Activated T-helper 1 cell treated with anti-CD3 and anti-CD28 coated beads, Interleukin-12 subunit alpha, Interleukin-12 subunit beta, Interleukin-2, Interleukin-4 antibody, amounts not matched to agents 30 ng/mL and 10 ng/mL and 1 ng/mL, durations not matched to agents 14 hours and 24 hours and 36 hours (primary cell): ENCODE measurements around the gene ANKRD11. TPM values are rescaled to one million over a fixed set of nuclear protein-coding genes. Genes with fewer than 3 reads are reported as not detected.

ENCODE experiments used
- DNase-seq: peaks from one replicate; pipeline ENCODE4 v3.0.0; 2021; ENCODE audit warnings: low spot score
- H3K27ac Mint-ChIP-seq: one replicate; pipeline ENCODE4 v1.8.0; 2021; ENCODE audit warnings: mild to moderate bottlenecking, mixed read lengths
- H3K27me3 Mint-ChIP-seq: one replicate; pipeline ENCODE4 v1.8.0; 2022; ENCODE audit warnings: mild to moderate bottlenecking, moderate library complexity, mixed read lengths; ENCODE audit not compliant: insufficient read depth
- H3K36me3 Mint-ChIP-seq: one replicate; pipeline ENCODE4 v1.8.0; 2021; ENCODE audit warnings: low read depth, mixed read lengths
- H3K4me1 Mint-ChIP-seq: one replicate; pipeline ENCODE4 v1.8.0; 2021; ENCODE audit warnings: low read depth, mixed read lengths
- H3K4me3 Mint-ChIP-seq: one replicate; pipeline ENCODE4 v1.8.0; 2021; ENCODE audit warnings: mild to moderate bottlenecking, moderate library complexity, mixed read lengths
- H3K9me3 Mint-ChIP-seq: one replicate; pipeline ENCODE4 v1.8.0; 2021; ENCODE audit warnings: mixed read lengths
- intact Hi-C: fragments of 100-400 bp; cut with micrococcal nuclease; formaldehyde crosslinking; loops from one replicate; pipeline ENCODE4 v1.15.1; 2024
- total RNA-seq: library from RNA; stranded (reverse); gene quantifications from 2 replicates; pipeline ENCODE4 v1.2.3, GENCODE V29; 2022

Gene ANKRD11
- total RNA-seq, 1 donor from 2014 or later, result 176 TPM

DNA sequence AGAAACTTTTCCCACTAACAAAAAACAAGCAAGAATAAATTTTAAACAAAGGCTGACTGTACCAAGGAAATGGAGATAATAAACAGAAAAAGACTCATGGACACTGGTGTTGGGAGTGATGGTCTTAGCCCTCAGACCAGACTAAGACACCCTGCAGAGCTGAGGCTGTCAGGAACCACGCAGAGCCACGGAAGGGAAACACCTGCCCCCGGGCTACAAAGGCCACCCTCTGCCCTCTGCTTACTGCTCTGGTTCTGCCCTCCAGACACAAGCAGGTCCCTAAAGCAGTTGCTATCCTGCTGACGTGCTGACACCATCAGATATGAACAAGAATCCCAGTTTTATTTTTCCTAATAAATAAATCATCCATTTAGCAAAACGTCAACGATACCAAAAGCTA, 80.0 kb downstream of the ANKRD11 start:
- intact Hi-C loops, result no loop called here
- Mint-ChIP-seq H3K4me3 (peak overlapping the region; percentile 53), H3K9me3 (no peaks in the 10 kb centered on the region), H3K27me3 (no peaks in the 10 kb centered on the region), H3K4me1 (peaks cover 69% of the 10 kb centered on the region), H3K36me3 (no peaks in the 10 kb centered on the region), H3K27ac (peak overlapping the region; percentile 70)
- no peak for DNase-seq

DNA sequence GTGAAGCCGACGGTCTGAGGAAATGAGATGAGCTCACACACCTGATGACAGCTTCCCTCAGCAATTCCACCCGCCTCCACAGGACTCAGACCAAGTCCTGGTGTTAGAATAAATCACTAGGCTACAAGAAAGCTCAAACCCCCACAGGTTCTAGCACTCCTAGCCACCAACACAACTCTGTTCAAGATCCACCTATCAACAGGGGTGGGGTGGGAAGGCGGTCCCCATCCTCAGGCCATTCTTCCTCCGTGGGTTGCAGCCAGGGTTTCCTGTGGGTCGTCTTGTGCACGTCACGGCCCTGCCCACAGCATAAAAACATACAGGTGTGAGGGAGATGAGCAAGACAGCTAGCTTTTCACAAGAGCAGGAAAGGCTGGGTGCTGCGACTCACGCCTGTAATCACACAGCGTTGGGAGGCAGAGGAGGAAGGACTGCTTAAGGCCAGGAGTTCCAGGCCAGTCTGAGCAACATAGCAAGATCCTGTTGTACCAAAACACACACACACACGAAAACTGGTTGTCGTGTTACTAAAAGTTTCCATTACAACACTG, 81.1 kb downstream of the ANKRD11 start:
- H3K27me3 Mint-ChIP-seq, result no peaks in the 10 kb centered on the region
- intact Hi-C loops, result loop anchor here (1.0 to 5.0 kb wide), 9 partner anchors 13 to 96 kb away; partner anchors contain the start of gene ANKRD11
- peak; percentile 60 for DNase-seq
- peaks cover 3% of the 10 kb centered on the region for H3K36me3 Mint-ChIP-seq
- H3K9me3 Mint-ChIP-seq, result no peaks in the 10 kb centered on the region
- peak overlapping the region; percentile 94 for H3K27ac Mint-ChIP-seq
- H3K4me3 Mint-ChIP-seq, result peak overlapping the region; percentile 58
- peaks cover 72% of the 10 kb centered on the region for H3K4me1 Mint-ChIP-seq

DNA sequence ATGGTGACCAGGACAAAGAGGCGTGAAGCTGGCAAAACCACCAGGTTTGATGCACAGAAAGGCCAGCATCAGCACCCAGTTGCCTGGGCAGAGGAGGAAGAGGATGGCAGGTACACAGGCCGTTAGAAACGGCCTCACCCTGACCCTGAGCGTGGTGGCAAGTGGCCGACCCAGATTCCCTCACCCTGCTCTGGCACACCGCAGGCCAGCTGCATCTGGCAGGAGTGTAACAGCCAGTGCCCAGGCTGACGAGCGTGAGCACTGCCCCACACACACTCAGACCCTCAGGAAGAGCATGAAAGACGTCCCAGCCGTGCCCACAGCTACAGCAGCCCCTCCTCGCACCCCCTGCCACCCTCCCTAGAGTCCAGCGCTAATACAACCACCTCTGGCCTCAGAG, 82.0 kb downstream of the ANKRD11 start:
- Mint-ChIP-seq H3K4me3 (peak overlapping the region; percentile 54), H3K27ac (peak overlapping the region; percentile 94), H3K27me3 (no peaks in the 10 kb centered on the region), H3K4me1 (peaks cover 78% of the 10 kb centered on the region), H3K36me3 (peaks cover 7% of the 10 kb centered on the region), H3K9me3 (no peaks in the 10 kb centered on the region)
- intact Hi-C loops, result loop anchor here (2.0 to 5.0 kb wide), 2 partner anchors 20 to 86 kb away; no protein-coding TSS in a partner anchor
- no peak for DNase-seq

DNA sequence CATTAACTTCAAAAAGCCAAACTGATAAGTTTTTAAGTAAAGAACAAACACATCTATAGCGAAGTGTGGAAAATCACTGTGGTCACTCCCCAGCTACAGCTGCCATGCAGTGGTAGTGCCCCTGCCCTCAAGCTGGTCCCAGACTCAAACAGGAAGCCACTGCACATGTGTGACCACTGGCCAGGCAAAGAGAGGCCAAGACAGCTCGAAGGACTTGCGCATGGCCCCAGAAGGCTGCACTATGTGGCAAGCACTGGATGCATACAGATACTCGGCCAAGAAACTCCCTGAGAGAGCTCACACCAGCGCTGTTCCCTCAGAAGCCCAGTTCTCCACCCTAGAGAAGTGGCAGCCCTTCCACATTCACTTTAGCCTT, 82.4 kb downstream of the ANKRD11 start:
- Mint-ChIP-seq H3K9me3 (no peaks in the 10 kb centered on the region), H3K4me3 (peak overlapping the region; percentile 54), H3K36me3 (peaks cover 7% of the 10 kb centered on the region), H3K27ac (peak overlapping the region; percentile 94), H3K27me3 (no peaks in the 10 kb centered on the region), H3K4me1 (peaks cover 82% of the 10 kb centered on the region)
- intact Hi-C loops, result loop anchor here (2.0 to 5.0 kb wide), 2 partner anchors 19 to 86 kb away; no protein-coding TSS in a partner anchor
- DNase-seq, result no peak

DNA sequence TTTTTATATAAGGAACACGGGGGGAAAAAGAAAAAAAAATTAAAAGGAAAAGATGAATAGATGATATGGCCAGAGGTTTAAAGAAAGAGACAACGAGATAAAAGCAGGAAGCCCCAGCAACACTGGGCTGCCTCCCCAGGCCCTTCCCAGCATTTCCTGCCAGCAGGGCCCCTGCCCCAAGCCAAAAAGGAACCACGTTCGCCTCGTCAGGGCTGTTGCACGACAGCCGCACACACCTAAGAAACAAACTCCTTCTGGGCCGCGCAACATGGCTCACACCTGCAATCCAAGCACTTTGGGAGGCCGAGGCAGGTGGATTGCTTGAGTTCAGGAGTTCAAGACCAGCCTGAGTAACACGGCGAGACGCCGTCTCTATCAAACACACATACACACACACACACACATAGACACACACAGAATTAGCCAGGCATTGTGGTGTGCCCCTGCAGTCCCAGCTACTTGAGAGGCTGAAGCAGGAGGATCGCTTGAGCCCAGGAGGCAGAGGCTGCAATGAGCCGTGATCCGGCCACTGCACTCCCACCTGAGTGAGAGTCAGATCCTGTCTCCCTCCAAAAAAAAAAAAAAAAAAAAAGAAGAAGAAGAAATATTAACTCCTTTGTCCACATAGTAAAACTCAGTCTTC, 83.0 kb downstream of the ANKRD11 start:
- peaks cover 78% of the 10 kb centered on the region for H3K4me1 Mint-ChIP-seq
- peak; percentile 33 for DNase-seq
- no peaks in the 10 kb centered on the region for H3K9me3 Mint-ChIP-seq
- intact Hi-C loops, result loop anchor here (5.0 kb wide), 1 partner anchor 85 kb away; no protein-coding TSS in a partner anchor
- peak overlapping the region; percentile 94 for H3K27ac Mint-ChIP-seq
- H3K27me3 Mint-ChIP-seq, result no peaks in the 10 kb centered on the region
- H3K36me3 Mint-ChIP-seq, result peaks cover 7% of the 10 kb centered on the region
- peak overlapping the region; percentile 54 for H3K4me3 Mint-ChIP-seq

DNA sequence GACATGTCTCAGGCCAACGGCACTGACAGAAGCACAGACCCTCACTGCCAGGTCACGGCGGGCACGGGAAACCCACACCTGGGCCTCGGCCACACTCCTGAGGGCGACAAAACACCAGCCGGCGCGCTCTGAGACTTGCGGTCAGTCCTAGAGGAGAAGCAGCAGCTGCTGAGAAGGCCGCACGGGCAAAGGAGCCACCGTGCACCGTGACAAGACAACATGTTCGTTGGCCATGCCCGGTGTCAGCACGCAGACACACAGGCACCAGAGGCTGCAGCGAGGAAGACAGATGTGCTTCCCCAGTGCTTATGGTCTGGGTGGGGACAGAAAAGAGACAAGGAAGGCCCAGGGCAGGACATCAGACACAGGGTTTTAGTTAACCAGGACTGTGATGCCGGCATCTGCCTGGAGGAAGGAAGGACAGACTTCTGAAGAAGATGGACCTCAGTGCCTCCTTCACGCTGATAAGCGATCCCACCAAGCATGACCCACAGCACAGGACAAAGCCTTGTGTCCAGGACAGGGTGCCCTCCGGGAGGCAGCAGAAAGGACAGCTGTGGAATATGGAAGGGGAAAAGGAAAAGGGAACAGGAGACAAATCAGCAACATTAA, 84.0 kb downstream of the ANKRD11 start:
- no peak overlapping the region for H3K4me3 Mint-ChIP-seq
- peaks cover 7% of the 10 kb centered on the region for H3K36me3 Mint-ChIP-seq
- intact Hi-C loops, result loop anchor here (5.0 kb wide), 1 partner anchor 84 kb away; no protein-coding TSS in a partner anchor
- no peak for DNase-seq
- H3K9me3 Mint-ChIP-seq, result no peaks in the 10 kb centered on the region
- peaks cover 74% of the 10 kb centered on the region for H3K4me1 Mint-ChIP-seq
- no peaks in the 10 kb centered on the region for H3K27me3 Mint-ChIP-seq
- H3K27ac Mint-ChIP-seq, result peak overlapping the region; percentile 94

DNA sequence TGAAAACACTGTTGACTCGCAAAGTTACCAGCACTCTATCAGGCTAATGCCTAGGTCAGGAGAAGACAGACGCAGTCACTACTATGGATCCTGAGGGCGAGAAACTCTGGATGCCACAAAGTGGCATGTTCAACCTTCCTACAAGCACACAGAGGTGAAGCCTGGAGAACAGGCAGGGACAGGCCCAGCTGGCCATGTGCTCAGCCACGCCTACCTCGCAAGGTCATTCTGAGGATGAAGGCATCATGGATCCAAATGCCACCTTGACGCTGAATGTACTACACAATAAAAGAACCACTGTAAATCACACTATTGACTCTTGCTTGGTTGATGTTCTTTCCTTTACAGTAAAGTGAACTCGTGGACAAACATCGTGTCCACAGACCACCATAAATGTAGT, 85.8 kb downstream of the ANKRD11 start:
- no peaks in the 10 kb centered on the region for H3K27me3 Mint-ChIP-seq
- peaks cover 7% of the 10 kb centered on the region for H3K36me3 Mint-ChIP-seq
- intact Hi-C loops, result no loop called here
- H3K9me3 Mint-ChIP-seq, result no peaks in the 10 kb centered on the region
- peaks cover 58% of the 10 kb centered on the region for H3K4me1 Mint-ChIP-seq
- no peak overlapping the region for H3K27ac Mint-ChIP-seq
- H3K4me3 Mint-ChIP-seq, result no peak overlapping the region
- DNase-seq, result no peak

DNA sequence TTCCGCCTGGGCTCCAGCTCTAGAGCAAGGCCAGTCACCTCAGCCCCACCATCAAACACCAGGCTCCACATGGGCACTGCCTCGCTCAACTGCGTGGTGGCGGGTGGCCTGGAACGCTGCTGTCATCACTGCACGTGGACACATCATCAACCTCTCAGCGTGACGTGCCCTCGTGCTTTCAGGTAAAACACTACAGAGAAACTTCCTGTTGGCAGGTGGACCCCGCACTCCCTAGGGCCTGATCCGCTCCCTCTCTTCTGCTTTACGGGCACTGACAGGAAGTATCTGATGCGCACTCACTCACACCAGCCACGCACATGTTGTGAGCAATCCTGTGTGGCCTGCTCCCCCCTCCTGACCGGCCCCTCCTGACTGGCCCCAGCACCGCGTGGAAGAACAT, 87.4 kb downstream of the ANKRD11 start:
- intact Hi-C loops, result no loop called here
- Mint-ChIP-seq H3K36me3 (peaks cover 7% of the 10 kb centered on the region), H3K27me3 (no peaks in the 10 kb centered on the region), H3K4me1 (peaks cover 49% of the 10 kb centered on the region), H3K27ac (peak overlapping the region; percentile 65), H3K9me3 (no peaks in the 10 kb centered on the region), H3K4me3 (no peak overlapping the region)
- DNase-seq, result no peak

DNA sequence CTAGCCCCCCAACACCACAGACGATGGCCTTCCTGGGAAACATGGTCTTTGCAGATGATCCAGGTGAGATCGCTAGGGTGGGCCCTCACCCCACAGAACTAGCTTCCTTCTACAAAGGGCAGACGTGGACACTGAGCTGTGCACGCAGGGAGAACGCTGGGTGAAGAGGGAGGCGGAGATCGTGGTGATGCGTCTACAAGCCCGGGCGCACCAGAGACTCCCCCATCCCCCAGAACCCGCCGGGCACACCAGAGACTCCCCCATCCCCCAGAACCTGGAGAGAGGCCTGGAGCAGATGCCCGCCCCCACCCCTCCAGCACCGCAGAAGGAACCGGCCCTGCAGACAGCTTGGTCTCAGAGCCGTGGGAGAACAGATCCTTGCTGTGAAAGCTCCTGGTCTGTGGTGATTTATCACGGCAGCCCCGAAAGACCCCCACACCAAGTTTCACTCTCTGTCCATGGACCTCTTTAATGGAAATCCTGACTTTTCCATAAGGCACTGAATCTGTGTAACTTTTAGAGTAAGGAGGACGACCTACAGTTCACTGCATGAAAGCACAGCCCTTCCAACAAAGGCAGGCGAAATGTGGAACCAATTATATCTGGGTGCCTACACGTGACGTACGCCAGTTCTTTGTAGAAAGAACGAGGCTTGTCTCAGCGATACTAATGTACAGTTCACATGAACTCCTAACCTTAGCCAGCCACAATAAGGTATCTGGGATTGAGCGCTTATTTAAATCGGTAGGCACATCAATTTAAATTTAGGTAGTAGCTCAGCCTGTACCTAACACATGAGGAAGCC, 88.5 kb downstream of the ANKRD11 start:
- H3K27ac Mint-ChIP-seq, result peak overlapping the region; percentile 70
- no peak overlapping the region for H3K4me3 Mint-ChIP-seq
- no peaks in the 10 kb centered on the region for H3K27me3 Mint-ChIP-seq
- no peak for DNase-seq
- H3K9me3 Mint-ChIP-seq, result no peaks in the 10 kb centered on the region
- H3K4me1 Mint-ChIP-seq, result peaks cover 38% of the 10 kb centered on the region
- intact Hi-C loops, result no loop called here
- peaks cover 7% of the 10 kb centered on the region for H3K36me3 Mint-ChIP-seq

DNA sequence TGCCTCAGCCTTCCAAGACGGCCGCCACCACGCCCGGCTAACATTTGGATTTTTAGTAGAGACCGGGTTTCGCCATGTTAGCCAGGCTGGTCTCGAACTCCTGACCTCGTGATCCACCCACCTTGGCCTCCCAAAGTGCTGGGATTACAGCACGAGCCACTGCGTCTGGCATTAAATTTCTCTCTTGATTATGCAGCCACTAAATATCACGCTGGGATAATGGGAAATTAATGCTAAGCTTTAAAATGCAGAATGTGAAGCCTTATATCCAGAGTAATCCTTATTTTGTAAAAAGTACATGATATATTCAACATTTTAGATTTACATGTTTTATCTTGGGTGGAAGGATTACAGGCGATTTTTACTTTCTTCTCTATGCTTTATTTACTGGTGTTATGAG, 89.2 kb downstream of the ANKRD11 start:
- no peaks in the 10 kb centered on the region for H3K27me3 Mint-ChIP-seq

DNA sequence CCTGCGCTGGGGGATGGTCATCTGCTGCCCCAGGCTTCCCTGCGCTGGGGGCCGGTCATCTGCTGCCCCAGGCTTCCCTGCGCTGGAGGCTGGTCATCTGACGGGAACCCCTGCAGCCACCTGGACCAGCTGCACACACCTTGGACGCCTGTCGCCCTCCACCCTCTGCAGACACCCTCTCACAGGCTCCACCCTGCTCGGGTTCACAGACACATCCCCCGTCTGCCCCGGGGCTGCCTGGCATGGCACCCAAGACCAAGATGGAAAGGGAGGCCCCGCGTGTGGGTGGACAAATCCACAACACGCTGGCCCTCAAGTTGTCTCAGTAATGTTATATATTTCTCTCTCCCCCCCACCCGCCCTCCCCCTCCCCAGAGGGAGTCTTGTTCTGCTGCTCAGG, 89.6 kb downstream of the ANKRD11 start:
- H3K4me1 Mint-ChIP-seq, result peaks cover 30% of the 10 kb centered on the region
- H3K27me3 Mint-ChIP-seq, result no peaks in the 10 kb centered on the region
- H3K27ac Mint-ChIP-seq, result no peak overlapping the region
- no peak for DNase-seq
- H3K9me3 Mint-ChIP-seq, result no peaks in the 10 kb centered on the region
- H3K36me3 Mint-ChIP-seq, result peaks cover 8% of the 10 kb centered on the region
- intact Hi-C loops, result no loop called here
- H3K4me3 Mint-ChIP-seq, result no peak overlapping the region

More for the DNA sequence above, 89.2 kb downstream of the ANKRD11 start:
- no peak overlapping the region for H3K4me3 Mint-ChIP-seq
- DNase-seq, result no peak
- H3K9me3 Mint-ChIP-seq, result no peaks in the 10 kb centered on the region
- peaks cover 31% of the 10 kb centered on the region for H3K4me1 Mint-ChIP-seq
- peak overlapping the region; percentile 70 for H3K27ac Mint-ChIP-seq
- intact Hi-C loops, result no loop called here
- H3K36me3 Mint-ChIP-seq, result peaks cover 7% of the 10 kb centered on the region

DNA sequence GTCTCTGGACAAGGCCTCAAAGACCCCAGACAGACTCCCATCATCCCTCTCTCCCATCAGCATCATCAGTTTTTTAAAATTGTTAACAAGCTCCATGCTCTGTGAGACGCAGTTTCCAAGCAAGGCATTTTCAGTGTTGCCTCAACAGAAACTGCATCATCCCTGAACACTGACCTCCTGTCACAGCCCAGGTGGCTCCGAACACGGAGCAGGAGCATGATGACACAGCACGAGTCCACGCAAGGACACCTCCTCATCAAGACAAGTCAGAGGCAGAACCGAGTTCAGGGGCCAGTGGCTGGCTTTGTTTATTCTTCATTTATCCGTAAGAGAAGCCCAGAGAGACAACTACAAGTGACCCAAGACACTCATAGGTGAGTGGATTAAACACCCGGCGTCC, 91.4 kb downstream of the ANKRD11 start:
- DNase-seq, result no peak
- Mint-ChIP-seq H3K27me3 (no peaks in the 10 kb centered on the region), H3K36me3 (peaks cover 3% of the 10 kb centered on the region), H3K4me1 (peaks cover 19% of the 10 kb centered on the region), H3K9me3 (no peaks in the 10 kb centered on the region), H3K4me3 (no peak overlapping the region), H3K27ac (peak overlapping the region; percentile 34)
- intact Hi-C loops, result no loop called here
